Neuronal stem cell (in vitro differentiated cells): ENCODE results near the gene GPR65. TPM values are rescaled to one million over a fixed set of nuclear protein-coding genes. Genes with fewer than 3 reads are reported as not detected.

Experiments used
- DNase-seq: peaks from one replicate; pipeline ENCODE4 v3.0.0-alpha.2; 2013; ENCODE audit warnings: low spot score
- H2AFZ ChIP-seq: one replicate; pipeline ENCODE4 v1.6.1; 2013; ENCODE audit warnings: mild to moderate bottlenecking, low read length, inconsistent platforms
- H2AK5ac ChIP-seq: 2 replicates; pipeline ENCODE4 v1.6.1; 2013; ENCODE audit warnings: low read depth, mild to moderate bottlenecking, inconsistent platforms, low read length, moderate library complexity, mixed read lengths
- H2BK120ac ChIP-seq: 2 replicates; pipeline ENCODE4 v1.6.1; 2013; ENCODE audit warnings: low read depth, mild to moderate bottlenecking, inconsistent platforms, low read length, moderate library complexity, mixed read lengths
- H2BK12ac ChIP-seq: one replicate; pipeline ENCODE4 v1.6.1; 2013; ENCODE audit warnings: low read length, inconsistent platforms
- H2BK15ac ChIP-seq: 2 replicates; pipeline ENCODE4 v1.6.1; 2013; ENCODE audit warnings: mild to moderate bottlenecking, low read length, inconsistent platforms, mixed read lengths
- H2BK5ac ChIP-seq: one replicate; pipeline ENCODE4 v1.6.1; 2013; ENCODE audit warnings: inconsistent platforms, mild to moderate bottlenecking, low read length, moderate library complexity
- H3K14ac ChIP-seq: one replicate; pipeline ENCODE4 v1.6.1; 2013; ENCODE audit warnings: low read length, inconsistent platforms
- H3K18ac ChIP-seq: 2 replicates; pipeline ENCODE4 v1.6.1; 2013; ENCODE audit warnings: low read length, inconsistent platforms
- H3K23ac ChIP-seq: 2 replicates; pipeline ENCODE4 v1.6.1; 2013; ENCODE audit warnings: low read depth, mild to moderate bottlenecking, mixed read lengths, low read length, inconsistent platforms; ENCODE audit not compliant: poor library complexity
- H3K27ac ChIP-seq: replicated peaks from 3 replicates; pipeline ENCODE4 v1.5.1; 2013; ENCODE audit warnings: low read length, inconsistent platforms
- H3K27me3 ChIP-seq, 3 experiments: 2 replicates each; pipeline ENCODE4 v1.6.1; 2013; ENCODE audit warnings: low read length in 3 of 3, mild to moderate bottlenecking in 2 of 3, inconsistent platforms in 1 of 3, low read depth in 1 of 3, mixed read lengths in 1 of 3, moderate library complexity in 1 of 3; ENCODE audit not compliant: control insufficient read depth in 3 of 3, insufficient read depth in 3 of 3
- H3K36me3 ChIP-seq, 2 donors: replicated peaks in 1 of 2; 2 replicates each; pipeline ENCODE4 v1.6.1; 2013; ENCODE audit warnings: low read length in 2 of 2; ENCODE audit not compliant: control insufficient read depth in 2 of 2, insufficient read depth in 2 of 2
- H3K4ac ChIP-seq: 2 replicates; pipeline ENCODE4 v1.6.1; 2013; ENCODE audit warnings: inconsistent platforms, mild to moderate bottlenecking, low read length, moderate library complexity
- H3K4me1 ChIP-seq, 2 donors: 1 replicate in 1 of 2; 2 replicates in 1 of 2; pipeline ENCODE4 v1.6.1; 2013; ENCODE audit warnings: low read length in 2 of 2, low read depth in 1 of 2; ENCODE audit not compliant: control insufficient read depth in 2 of 2, insufficient read depth in 1 of 2
- H3K4me2 ChIP-seq: one replicate; pipeline ENCODE4 v1.6.1; 2013; ENCODE audit warnings: mild to moderate bottlenecking, low read length, inconsistent platforms; ENCODE audit not compliant: insufficient read depth, poor library complexity, severe bottlenecking
- H3K4me3 ChIP-seq, 2 donors: 2 replicates each; pipeline ENCODE4 v1.5.1; 2013; ENCODE audit warnings: low read length in 2 of 2, mild to moderate bottlenecking in 2 of 2, inconsistent platforms in 1 of 2, moderate library complexity in 1 of 2
- H3K79me1 ChIP-seq: one replicate; pipeline ENCODE4 v1.6.1; 2013; ENCODE audit warnings: low read depth, mild to moderate bottlenecking, inconsistent platforms, low read length, moderate library complexity
- H3K9ac ChIP-seq: one replicate; pipeline ENCODE4 v1.6.1; 2013; ENCODE audit warnings: mild to moderate bottlenecking, low read depth, low read length, inconsistent platforms; ENCODE audit not compliant: poor library complexity
- H3K9me3 ChIP-seq, 2 donors: replicated peaks in 1 of 2; 2 replicates each; pipeline versions ENCODE3 to v1.6.1; 2013; ENCODE audit warnings: low read length in 2 of 2, mild to moderate bottlenecking in 2 of 2, inconsistent platforms in 1 of 2, low read depth in 1 of 2, mixed read lengths in 1 of 2, moderate library complexity in 1 of 2; ENCODE audit not compliant: control insufficient read depth in 2 of 2, insufficient read depth in 1 of 2
- H4K8ac ChIP-seq: one replicate; pipeline ENCODE4 v1.6.1; 2013; ENCODE audit warnings: low read depth, mild to moderate bottlenecking, inconsistent platforms, low read length, moderate library complexity
- H4K91ac ChIP-seq: one replicate; pipeline ENCODE4 v1.6.1; 2013; ENCODE audit warnings: low read length, low read depth, mild to moderate bottlenecking, inconsistent platforms; ENCODE audit not compliant: poor library complexity
- WGBS, 2 donors: extraction: QIAGEN DNeasy Blood & Tissue Kit; methylation state at CpG; one replicate each; pipeline ENCODE4 v1.1.7; 2013; ENCODE audit warnings: missing lambda C conversion rate in 2 of 2, mixed read lengths in 1 of 2; ENCODE audit not compliant: insufficient read length in 2 of 2, insufficient replicate concordance in 1 of 2; ENCODE audit errors: extremely low coverage in 2 of 2; 5-methylcytosine and 5-hydroxymethylcytosine counted together
- polyA plus RNA-seq, 2 experiments: library from polyadenylated mRNA; stranded (reverse); fragments of 200-250 nt; gene quantifications; one replicate each; pipeline ENCODE4 v1.2.3, GENCODE V29; 2013

GPR65 gene
- polyA plus RNA-seq (2013, experiment 1 of 2): under 0.01 TPM
- not detected for polyA plus RNA-seq (2013, experiment 2 of 2)

GRCh38 chr14:88005050-88005481, at the start of gene GPR65:
Gene GPR65, plus strand, starts transcription at chr14:88005135. Its CDS starts 5,713 bp downstream, at chr14:88010848.
- no peak within 1 kb of the TSS for H3K23ac ChIP-seq
- H4K8ac ChIP-seq: no peak within 1 kb of the TSS
- H3K4me1 ChIP-seq: no peaks in the 10 kb centered on the region
- no peak within 1 kb of the TSS for H3K4ac ChIP-seq
- no peak within 1 kb of the TSS for H3K4me3 ChIP-seq
- no peaks in the 10 kb centered on the region for H3K27me3 ChIP-seq
- no peak within 1 kb of the TSS for H3K18ac ChIP-seq
- H2AK5ac ChIP-seq: no peak within 1 kb of the TSS
- DNase-seq: no peak
- H2BK15ac ChIP-seq: no peak within 1 kb of the TSS
- H3K9ac ChIP-seq: no peak within 1 kb of the TSS
- H4K91ac ChIP-seq: no peak within 1 kb of the TSS
- no CpG with 5 or more reads among the region's 3 CpGs for WGBS, 2 donors
- H2BK12ac ChIP-seq: no peak within 1 kb of the TSS
- H2AFZ ChIP-seq: no peak within 1 kb of the TSS
- no peaks in the 10 kb centered on the region for H3K79me1 ChIP-seq
- H3K9me3 ChIP-seq: no peaks in the 10 kb centered on the region
- H2BK5ac ChIP-seq: no peak within 1 kb of the TSS
- H3K4me2 ChIP-seq: no peak within 1 kb of the TSS
- no peak within 1 kb of the TSS for H2BK120ac ChIP-seq
- no peak within 1 kb of the TSS for H3K14ac ChIP-seq
- H3K36me3 ChIP-seq: no peaks in the 10 kb centered on the region
- H3K27ac ChIP-seq: no peak within 1 kb of the TSS

- H2BK120ac ChIP-seq: no peak overlapping the region
- peaks cover 0 to 2% of the 10 kb centered on the region in 2 donors for H3K36me3 ChIP-seq
- H4K91ac ChIP-seq: no peak overlapping the region
- WGBS, 2 donors: no CpG with 5 or more reads among the region's 6 CpGs
- H3K27ac ChIP-seq: no peak overlapping the region
- H3K23ac ChIP-seq: no peak overlapping the region
- H3K9me3 ChIP-seq: no peaks in the 10 kb centered on the region
- no peaks in the 10 kb centered on the region for H3K27me3 ChIP-seq
- H3K4me3 ChIP-seq: no peak overlapping the region
- H2BK15ac ChIP-seq: no peak overlapping the region
- H3K4me1 ChIP-seq: no peaks in the 10 kb centered on the region
- H3K14ac ChIP-seq: no peak overlapping the region
- no peak overlapping the region for H3K4ac ChIP-seq
- H3K4me2 ChIP-seq: no peak overlapping the region
- H3K18ac ChIP-seq: no peak overlapping the region
- no peak overlapping the region for H2BK5ac ChIP-seq
- DNase-seq: no peak
- no peak overlapping the region for H2AFZ ChIP-seq
- H2AK5ac ChIP-seq: no peak overlapping the region
- no peaks in the 10 kb centered on the region for H3K79me1 ChIP-seq
- H2BK12ac ChIP-seq: no peak overlapping the region
- H4K8ac ChIP-seq: no peak overlapping the region
- no peak overlapping the region for H3K9ac ChIP-seq
These were observed 49.4 kb upstream of the GPR65 start for GRCh38 chr14:87955501-87955900.

GRCh38 chr14:87960013-87960787, 44.7 kb upstream of the GPR65 start:
- no peak for DNase-seq
- Histone ChIP-seq H3K4ac (no peak overlapping the region), H3K4me1 (no peaks in the 10 kb centered on the region), H2BK15ac (no peak overlapping the region), H3K36me3 (peaks cover 0 to 2% of the 10 kb centered on the region in 2 donors), H3K4me2 (no peak overlapping the region), H3K79me1 (no peaks in the 10 kb centered on the region), H3K27me3 (no peaks in the 10 kb centered on the region), H2AK5ac (no peak overlapping the region), H3K14ac (no peak overlapping the region), H3K4me3 (no peak overlapping the region), H3K18ac (no peak overlapping the region), H3K27ac (no peak overlapping the region), H3K23ac (no peak overlapping the region), H3K9me3 (no peaks in the 10 kb centered on the region), H2BK120ac (no peak overlapping the region), H4K8ac (no peak overlapping the region), H2BK5ac (no peak overlapping the region), H2BK12ac (no peak overlapping the region), H4K91ac (no peak overlapping the region), H2AFZ (no peak overlapping the region), H3K9ac (no peak overlapping the region)
- no CpG with 5 or more reads among the region's 5 CpGs for WGBS, 2 donors

GRCh38 chr14:87961246-87961645, 43.7 kb upstream of the GPR65 start:
- Histone ChIP-seq H3K4me1 (no peaks in the 10 kb centered on the region), H4K8ac (no peak overlapping the region), H3K18ac (no peak overlapping the region), H2BK120ac (no peak overlapping the region), H3K27ac (no peak overlapping the region), H2BK12ac (no peak overlapping the region), H2BK5ac (no peak overlapping the region), H3K14ac (no peak overlapping the region), H3K4ac (no peak overlapping the region), H2AK5ac (no peak overlapping the region), H2AFZ (no peak overlapping the region), H3K4me3 (no peak overlapping the region), H4K91ac (no peak overlapping the region), H3K4me2 (no peak overlapping the region), H3K79me1 (no peaks in the 10 kb centered on the region), H3K27me3 (no peaks in the 10 kb centered on the region), H3K9ac (no peak overlapping the region), H3K36me3 (peaks cover 0 to 2% of the 10 kb centered on the region in 2 donors), H3K9me3 (no peaks in the 10 kb centered on the region), H3K23ac (no peak overlapping the region), H2BK15ac (no peak overlapping the region)
- no peak for DNase-seq
- WGBS, 2 donors: no CpG with 5 or more reads among the region's 2 CpGs
